Brain microvascular endothelial cell (primary cell): ENCODE data around the gene MS4A10.
A peak's percentile ranks its signal among the peaks of the same experiment; 100 is the strongest.

ENCODE experiments used
- DNase-seq: peaks from one replicate; pipeline ENCODE4 v3.0.0-alpha.2; 2020
- H3K27ac ChIP-seq: fragments of 250-450 bp; sonication (Bioruptor Pico); 2 replicates; pipeline ENCODE4 v1.5.1; 2020; ENCODE audit warnings: mild to moderate bottlenecking, moderate library complexity
- H3K27me3 ChIP-seq: fragments of 250-450 bp; sonication (Bioruptor Pico); replicated peaks from 2 replicates; pipeline ENCODE4 v1.5.1; 2020; ENCODE audit warnings: mild to moderate bottlenecking
- H3K36me3 ChIP-seq: fragments of 250-450 bp; sonication (Bioruptor Pico); replicated peaks from 2 replicates; pipeline ENCODE4 v1.5.1; 2020; ENCODE audit warnings: mild to moderate bottlenecking
- H3K4me3 ChIP-seq: 2 replicates; pipeline ENCODE4 v1.5.1; 2011; ENCODE audit warnings: low read depth, mild to moderate bottlenecking, control low read depth, low read length, moderate library complexity
- in situ Hi-C: cut with HindIII; loops from 2 replicates; pipeline ENCODE4 v1.10.0; 2017; ENCODE audit warnings: low sequenced_read_pairs, low pct_ligation_motif_present
- TF ChIP-seq, protein P1 (sequence below): IDR thresholded peaks from 2 replicates; pipeline ENCODE4 v1.5.1; 2011; ENCODE audit warnings: low read depth, mild to moderate bottlenecking, moderate library complexity, low read length, control low read depth, inconsistent platforms; ENCODE audit errors: missing control alignments

MS4A10 gene

DNA sequence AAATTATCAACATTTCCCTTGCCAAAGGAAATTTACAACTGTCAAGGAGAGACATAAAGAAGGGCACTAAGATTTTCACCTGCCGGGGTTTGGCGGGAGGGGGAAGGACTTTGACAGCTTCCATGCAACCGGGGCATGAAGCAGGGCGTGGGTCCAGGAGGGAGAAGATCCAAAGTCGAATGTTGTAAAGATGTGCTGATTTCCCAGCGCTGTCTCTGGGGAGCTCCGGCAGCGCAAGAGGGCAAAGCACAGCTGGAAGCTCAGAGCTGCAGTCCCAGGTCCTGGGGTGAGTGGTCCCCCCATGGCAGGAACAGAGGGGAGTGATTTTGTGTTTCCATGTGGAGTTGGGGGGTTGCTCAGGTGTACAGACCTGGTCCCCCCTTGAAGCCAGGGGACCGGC lies at the start of gene MS4A10:
Gene MS4A10, plus strand, starts transcription at position 198 of the 400 bp plus-strand sequence. CDS start 5,003 bp downstream, outside the sequence.
- no peak within 1 kb of the TSS for H3K4me3 ChIP-seq
- in situ Hi-C loops: no loop called here
- no peaks in the 10 kb centered on the region for H3K27me3 ChIP-seq
- DNase-seq: no peak
- no peak within 1 kb of the TSS for H3K27ac ChIP-seq
- TF ChIP-seq, protein P1, sequence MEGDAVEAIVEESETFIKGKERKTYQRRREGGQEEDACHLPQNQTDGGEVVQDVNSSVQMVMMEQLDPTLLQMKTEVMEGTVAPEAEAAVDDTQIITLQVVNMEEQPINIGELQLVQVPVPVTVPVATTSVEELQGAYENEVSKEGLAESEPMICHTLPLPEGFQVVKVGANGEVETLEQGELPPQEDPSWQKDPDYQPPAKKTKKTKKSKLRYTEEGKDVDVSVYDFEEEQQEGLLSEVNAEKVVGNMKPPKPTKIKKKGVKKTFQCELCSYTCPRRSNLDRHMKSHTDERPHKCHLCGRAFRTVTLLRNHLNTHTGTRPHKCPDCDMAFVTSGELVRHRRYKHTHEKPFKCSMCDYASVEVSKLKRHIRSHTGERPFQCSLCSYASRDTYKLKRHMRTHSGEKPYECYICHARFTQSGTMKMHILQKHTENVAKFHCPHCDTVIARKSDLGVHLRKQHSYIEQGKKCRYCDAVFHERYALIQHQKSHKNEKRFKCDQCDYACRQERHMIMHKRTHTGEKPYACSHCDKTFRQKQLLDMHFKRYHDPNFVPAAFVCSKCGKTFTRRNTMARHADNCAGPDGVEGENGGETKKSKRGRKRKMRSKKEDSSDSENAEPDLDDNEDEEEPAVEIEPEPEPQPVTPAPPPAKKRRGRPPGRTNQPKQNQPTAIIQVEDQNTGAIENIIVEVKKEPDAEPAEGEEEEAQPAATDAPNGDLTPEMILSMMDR: no peak
- no peaks in the 10 kb centered on the region for H3K36me3 ChIP-seq

DNA sequence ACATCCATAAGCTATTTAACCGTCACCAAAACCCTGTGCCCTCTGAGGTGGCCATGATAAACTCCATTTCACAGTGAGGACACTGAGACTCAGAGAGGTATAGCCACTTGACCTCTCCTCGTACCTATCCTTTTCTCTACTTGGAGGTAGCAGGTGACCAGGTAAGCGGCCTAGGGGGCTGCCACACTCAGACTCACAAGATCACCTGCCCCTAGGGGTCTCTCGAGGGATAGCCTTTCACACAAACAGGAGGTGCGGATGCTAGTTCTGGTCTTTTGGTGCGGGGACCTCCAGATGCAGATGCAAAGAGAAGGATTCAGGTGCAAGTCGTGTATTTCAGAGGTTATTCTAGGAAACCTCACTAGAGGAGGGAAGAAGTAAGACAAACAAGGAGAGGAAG lies 46.0 kb upstream of the MS4A10 start:
- in situ Hi-C loops: no loop called here
- H3K27ac ChIP-seq: no peak overlapping the region
- no peak for DNase-seq
- no peak overlapping the region for H3K4me3 ChIP-seq
- no peaks in the 10 kb centered on the region for H3K27me3 ChIP-seq
- TF ChIP-seq, protein P1: peak; percentile 7
- H3K36me3 ChIP-seq: no peaks in the 10 kb centered on the region

DNA sequence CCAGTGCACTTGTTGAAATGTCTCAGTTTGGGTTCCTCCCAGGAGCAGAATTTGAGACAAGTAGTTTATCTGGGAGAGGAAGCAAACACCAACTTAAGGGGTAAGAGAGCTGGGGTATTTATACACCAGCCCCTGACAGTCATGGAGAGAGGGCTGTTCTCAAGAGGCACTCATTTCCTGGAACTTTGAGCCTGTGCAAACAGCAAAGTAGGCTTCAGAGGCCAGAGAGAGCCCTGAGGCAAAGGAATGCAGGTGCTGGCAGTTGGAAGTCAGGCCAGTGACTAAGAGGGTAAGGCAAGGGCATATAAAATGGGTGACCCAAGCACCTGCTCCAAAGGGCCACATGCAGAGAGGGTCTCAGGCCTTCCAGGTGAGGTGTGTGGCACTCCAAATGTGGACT lies 44.6 kb upstream of the MS4A10 start:
- H3K27me3 ChIP-seq: no peaks in the 10 kb centered on the region
- no peak overlapping the region for H3K4me3 ChIP-seq
- no peak overlapping the region for H3K27ac ChIP-seq
- no peak for DNase-seq
- in situ Hi-C loops: no loop called here
- no peaks in the 10 kb centered on the region for H3K36me3 ChIP-seq
- TF ChIP-seq, protein P1: no peak

DNA sequence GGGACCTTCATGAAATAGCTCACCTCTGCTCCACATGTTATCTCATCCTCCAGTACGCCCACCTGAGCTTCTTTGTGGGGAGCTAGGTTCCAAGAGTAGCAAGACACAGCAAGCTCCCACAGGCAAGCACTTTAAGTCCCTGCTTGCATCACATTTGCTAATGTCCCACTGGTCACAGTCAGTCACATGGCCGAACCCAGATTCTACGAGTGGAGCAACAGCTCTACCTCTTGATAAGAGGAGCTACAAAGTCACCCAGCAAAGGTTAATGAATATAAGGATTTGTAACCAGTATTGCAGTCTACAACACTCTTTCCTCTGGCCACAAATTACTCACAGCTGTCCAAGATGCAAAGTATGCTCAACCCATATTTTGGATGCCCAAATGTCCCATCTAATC lies 43.7 kb upstream of the MS4A10 start:
- Histone ChIP-seq H3K27me3 (no peaks in the 10 kb centered on the region), H3K36me3 (no peaks in the 10 kb centered on the region), H3K4me3 (no peak overlapping the region), H3K27ac (no peak overlapping the region)
- no peak for DNase-seq
- TF ChIP-seq, protein P1: no peak
- in situ Hi-C loops: no loop called here

DNA sequence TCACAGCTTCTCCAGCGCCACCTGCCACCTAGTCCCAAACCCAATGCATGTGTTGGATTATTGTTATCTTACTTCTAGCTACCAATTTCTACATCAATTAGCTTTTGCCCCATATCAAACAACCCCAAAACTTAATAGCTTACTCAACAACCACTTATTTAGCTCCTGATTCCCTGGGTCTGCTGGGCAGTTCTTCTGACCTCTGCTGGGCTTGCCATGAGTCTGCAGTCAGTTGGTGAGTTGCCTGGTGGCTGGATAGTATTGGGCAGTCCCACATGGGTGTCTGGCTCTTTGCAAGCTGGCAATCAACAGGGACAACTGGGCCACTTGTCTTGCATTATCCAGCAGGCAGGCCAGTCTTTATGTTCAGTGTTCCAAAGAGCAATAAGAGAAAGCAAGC lies 42.1 kb upstream of the MS4A10 start:
- Histone ChIP-seq H3K27ac (no peak overlapping the region), H3K4me3 (no peak overlapping the region), H3K36me3 (no peaks in the 10 kb centered on the region), H3K27me3 (no peaks in the 10 kb centered on the region)
- in situ Hi-C loops: no loop called here
- TF ChIP-seq, protein P1: no peak
- no peak for DNase-seq

DNA sequence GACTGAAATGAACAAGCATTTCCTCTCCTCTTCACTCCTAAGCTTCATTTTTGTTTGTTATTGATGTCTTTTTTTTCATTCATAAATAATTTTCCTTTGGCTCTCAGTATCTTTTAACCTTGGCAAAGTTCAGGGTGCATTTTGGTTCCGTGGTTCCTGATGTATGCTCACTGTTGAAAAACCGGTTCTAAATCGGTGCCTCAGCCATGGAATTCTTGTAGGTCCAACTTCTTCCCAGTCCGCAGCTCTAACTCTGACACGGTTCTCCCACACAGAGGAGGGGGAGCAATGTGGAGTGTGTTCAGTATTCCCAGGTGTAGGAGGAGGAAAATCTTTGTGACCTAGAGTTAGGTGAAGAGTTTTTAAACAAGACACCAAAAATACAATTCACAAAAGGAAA lies 41.0 kb upstream of the MS4A10 start:
- no peaks in the 10 kb centered on the region for H3K36me3 ChIP-seq
- DNase-seq: no peak
- TF ChIP-seq, protein P1: no peak
- no peaks in the 10 kb centered on the region for H3K27me3 ChIP-seq
- in situ Hi-C loops: no loop called here
- no peak overlapping the region for H3K27ac ChIP-seq
- H3K4me3 ChIP-seq: no peak overlapping the region
